ENCODE measurements around the gene IL20.

DNA sequence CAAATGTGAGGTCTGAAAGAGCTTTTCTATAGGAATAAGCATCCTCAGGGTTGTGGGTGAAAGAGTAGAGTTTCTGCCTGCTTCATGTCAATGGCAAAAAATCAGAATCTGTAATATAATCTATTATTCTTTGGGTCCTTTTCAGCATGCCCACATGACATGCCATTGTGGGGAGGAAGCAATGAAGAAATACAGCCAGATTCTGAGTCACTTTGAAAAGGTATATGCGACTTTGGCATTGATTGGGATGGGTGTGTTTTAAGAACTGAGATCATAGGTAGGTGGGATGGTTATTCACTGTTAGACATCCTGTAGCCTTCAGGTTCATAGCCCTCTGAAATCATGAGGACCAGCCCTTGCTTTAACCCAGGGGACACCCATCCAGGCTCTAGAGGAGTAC, 1.8 kb downstream of the IL20 start:
- no peak for TF ChIP-seq EP300 (IDR thresholded peaks at IDR 0.05)
- TF ChIP-seq HOXA7 (CRISPR knock-in tag; IDR thresholded peaks at IDR 0.05) = no peak
- no peak for TF ChIP-seq POLR2AphosphoS2 (conservative IDR thresholded peaks at IDR 0.05; ENCODE audit: low read length)
- no peak for TF ChIP-seq BHLHE40 (IDR thresholded peaks at IDR 0.05; ENCODE audit: low read depth, low read length)
